HG03558 (cell line): Measurements from ENCODE around the gene POT1.
"Not testable (repeated sequence)": the region's sequence is repeated elsewhere in the genome, so short reads cannot be mapped to it uniquely, and the experiment has no call there.

Experiments used
- ATAC-seq: cut with Tn5 transposase; IDR thresholded peaks from one replicate; pipeline ENCODE4 v1.9.1; 2021; ENCODE audit warnings: moderate number of reproducible peaks; ENCODE audit not compliant: unreplicated experiment; ENCODE audit errors: extremely low read depth

Gene POT1

GRCh38 chr7:124929467-124930172 is at the start of gene POT1:
Gene POT1 (minus strand): TSS chr7:124929825. CDS start chr7:124897173, 32,652 bp downstream.
- peak; percentile 100 for ATAC-seq

GRCh38 chr7:124975131-124975530 is 45.5 kb upstream of the POT1 start:
- not testable (repeated sequence) for ATAC-seq

GRCh38 chr7:124965553-124965952 is 35.9 kb upstream of the POT1 start:
- ATAC-seq: no peak

GRCh38 chr7:124959676-124960075 is 30.1 kb upstream of the POT1 start:
- no peak for ATAC-seq

- ATAC-seq: not testable (repeated sequence)
These were observed 28.3 kb upstream of the POT1 start for GRCh38 chr7:124957952-124958351.

GRCh38 chr7:124956160-124956559 is 26.5 kb upstream of the POT1 start:
- no peak for ATAC-seq

- ATAC-seq: no peak
These were observed 25.2 kb upstream of the POT1 start for GRCh38 chr7:124954790-124955189.

GRCh38 chr7:124945680-124946079 is 16.1 kb upstream of the POT1 start:
- ATAC-seq: no peak

GRCh38 chr7:124943472-124943871 is 13.8 kb upstream of the POT1 start:
- ATAC-seq: no peak

GRCh38 chr7:124942399-124942798 is 12.8 kb upstream of the POT1 start:
- ATAC-seq: no peak

- ATAC-seq: no peak
These were observed 10.7 kb upstream of the POT1 start for GRCh38 chr7:124940306-124940705.

GRCh38 chr7:124938128-124938527 is 8.5 kb upstream of the POT1 start:
- ATAC-seq: no peak

- ATAC-seq: no peak
These were observed 7.5 kb upstream of the POT1 start for GRCh38 chr7:124937076-124937475.

- ATAC-seq: no peak
These were observed 5.2 kb upstream of the POT1 start for GRCh38 chr7:124934841-124935240.

- no peak for ATAC-seq
These were observed 1.3 kb upstream of the POT1 start for GRCh38 chr7:124930655-124931597.

- ATAC-seq: no peak
These were observed 573 bp upstream of the POT1 start for GRCh38 chr7:124930173-124930623.

GRCh38 chr7:124924906-124925305 is 4.7 kb downstream of the POT1 start:
- no peak for ATAC-seq

GRCh38 chr7:124922200-124922599 is 7.4 kb downstream of the POT1 start:
- no peak for ATAC-seq

- no peak for ATAC-seq
These were observed 9.8 kb downstream of the POT1 start for GRCh38 chr7:124919841-124920240.

- ATAC-seq: peak; percentile 46
These were observed 11.0 kb downstream of the POT1 start for GRCh38 chr7:124918662-124919061.

- ATAC-seq: no peak
These were observed 14.4 kb downstream of the POT1 start for GRCh38 chr7:124915242-124915641.
